CD8-positive, alpha-beta memory T cell (primary cell): Measurements from ENCODE around the gene MAPRE2. TPM values are rescaled to one million over a fixed set of nuclear protein-coding genes. Genes with fewer than 3 reads are reported as not detected.

ENCODE experiments used
- CTCF ChIA-PET: fragments of 350-600 bp; sonication (Branson Sonifier 250); formaldehyde crosslinking; loops from one replicate; lab custom pipeline; 2021; ENCODE audit warnings: antibody characterized with exemption; lab: Charles Lee
- POLR2A ChIA-PET: fragments of 350-600 bp; sonication (Branson Sonifier 250); formaldehyde crosslinking; loops from one replicate; lab custom pipeline; 2021; ENCODE audit warnings: antibody characterized with exemption; lab: Charles Lee
- DNase-seq, 5 donors: peaks; one replicate each; pipeline versions ENCODE4 v3.0.0 to v3.0.0-alpha.2; 2020 to 2022; ENCODE audit warnings: mixed read lengths in 1 of 5
- H3K27ac ChIP-seq: one replicate; pipeline ENCODE4 v1.7.0; 2013; ENCODE audit warnings: low read depth, mild to moderate bottlenecking, low read length, moderate library complexity
- H3K27me3 ChIP-seq: 2 replicates; pipeline ENCODE4 v1.7.0; 2013; ENCODE audit warnings: low read length, mild to moderate bottlenecking; ENCODE audit not compliant: insufficient read depth, poor library complexity, severe bottlenecking
- H3K36me3 ChIP-seq: 2 replicates; pipeline ENCODE4 v1.7.0; 2013; ENCODE audit warnings: mild to moderate bottlenecking, low read length, moderate library complexity; ENCODE audit not compliant: insufficient read depth
- H3K4me1 ChIP-seq: 2 replicates; pipeline ENCODE4 v1.7.0; 2013; ENCODE audit warnings: mild to moderate bottlenecking, low read length, moderate library complexity; ENCODE audit not compliant: insufficient read depth
- H3K4me3 ChIP-seq: 2 replicates; pipeline ENCODE4 v1.7.0; 2013; ENCODE audit warnings: mild to moderate bottlenecking, low read length
- H3K9me3 ChIP-seq: 2 replicates; pipeline ENCODE4 v1.7.0; 2013; ENCODE audit warnings: mild to moderate bottlenecking, low read length
- H3K27ac Mint-ChIP-seq, 8 donors: one replicate each; pipeline ENCODE4 v1.8.0; 2020 to 2021; ENCODE audit warnings: mixed read lengths in 8 of 8, mild to moderate bottlenecking in 6 of 8, inconsistent platforms in 3 of 8, moderate library complexity in 3 of 8
- H3K27me3 Mint-ChIP-seq, 2 donors: one replicate each; pipeline ENCODE4 v1.8.0; 2020 to 2021; ENCODE audit warnings: mixed read lengths in 2 of 2, mild to moderate bottlenecking in 1 of 2, moderate library complexity in 1 of 2
- H3K36me3 Mint-ChIP-seq, 3 donors: one replicate each; pipeline ENCODE4 v1.8.0; 2020 to 2021; ENCODE audit warnings: mixed read lengths in 3 of 3, inconsistent platforms in 1 of 3, mild to moderate bottlenecking in 1 of 3
- H3K4me1 Mint-ChIP-seq, 3 donors: one replicate each; pipeline ENCODE4 v1.8.0; 2020 to 2021; ENCODE audit warnings: mixed read lengths in 3 of 3, inconsistent platforms in 1 of 3, mild to moderate bottlenecking in 1 of 3
- H3K4me3 Mint-ChIP-seq, 7 donors: one replicate each; pipeline ENCODE4 v1.8.0; 2020 to 2021; ENCODE audit warnings: mixed read lengths in 7 of 7, mild to moderate bottlenecking in 6 of 7, moderate library complexity in 4 of 7, inconsistent platforms in 2 of 7
- H3K9me3 Mint-ChIP-seq, 5 donors: one replicate each; pipeline ENCODE4 v1.8.0; 2020 to 2022; ENCODE audit warnings: mixed read lengths in 5 of 5, mild to moderate bottlenecking in 3 of 5, moderate library complexity in 2 of 5, inconsistent platforms in 1 of 5
- polyA plus RNA-seq: library from polyadenylated mRNA; unstranded; fragments of 300-500 nt; fragmentation: Illumina TruSeq; gene quantifications from one replicate; pipeline ENCODE4 v1.2.3, GENCODE V29; 2021
- total RNA-seq, 2 experiments: library from RNA; stranded (reverse); gene quantifications; one replicate each; pipeline ENCODE4 v1.2.3, GENCODE V29; 2021

Gene MAPRE2
- total and polyA plus RNA-seq, 3 experiments from 2014 or later: 38.5 to 80.4 (median 38.6) TPM

- H3K4me3 Mint-ChIP-seq: no peak overlapping the region
Measured at GRCh38 chr18:35172451-35173035, 131.3 kb downstream of the MAPRE2 start.

GRCh38 chr18:35174093-35174731 is 133.0 kb downstream of the MAPRE2 start:
- Mint-ChIP-seq H3K4me1 (peaks cover 0 to 6% (median 5%) of the 10 kb centered on the region in 3 donors), H3K9me3 (peaks cover 0 to 4% (median 0%) of the 10 kb centered on the region in 5 donors), H3K27me3 (peaks cover 0 to 6% of the 10 kb centered on the region in 2 donors), H3K4me3 (no peak overlapping the region), H3K27ac (no peak overlapping the region), H3K36me3 (no peaks in the 10 kb centered on the region)
- H3K27me3 ChIP-seq: no peaks in the 10 kb centered on the region
- peaks cover 5% of the 10 kb centered on the region for H3K4me1 ChIP-seq
- ChIA-PET POLR2A (no interaction called here), CTCF (no interaction called here)
- no peak for DNase-seq
- no peaks in the 10 kb centered on the region for H3K36me3 ChIP-seq
- no peaks in the 10 kb centered on the region for H3K9me3 ChIP-seq
- no peak overlapping the region for H3K4me3 ChIP-seq
- H3K27ac ChIP-seq: no peak overlapping the region

More at GRCh38 chr18:35172451-35173035, 131.3 kb downstream of the MAPRE2 start:
- peaks cover 0 to 6% (median 5%) of the 10 kb centered on the region in 3 donors for H3K4me1 Mint-ChIP-seq
- H3K9me3 Mint-ChIP-seq: peaks cover 0 to 4% (median 0%) of the 10 kb centered on the region in 5 donors
- H3K27ac Mint-ChIP-seq: no peak overlapping the region
- DNase-seq: no peak
- H3K27me3 Mint-ChIP-seq: peaks cover 0 to 6% of the 10 kb centered on the region in 2 donors
- Histone ChIP-seq H3K27ac (no peak overlapping the region), H3K4me1 (peaks cover 5% of the 10 kb centered on the region), H3K27me3 (no peaks in the 10 kb centered on the region), H3K36me3 (no peaks in the 10 kb centered on the region), H3K9me3 (no peaks in the 10 kb centered on the region), H3K4me3 (no peak overlapping the region)
- ChIA-PET POLR2A (no interaction called here), CTCF (no interaction called here)
- no peaks in the 10 kb centered on the region for H3K36me3 Mint-ChIP-seq

- peaks cover 0 to 1% of the 10 kb centered on the region in 2 donors for H3K27me3 Mint-ChIP-seq
- no peaks in the 10 kb centered on the region for H3K36me3 ChIP-seq
- H3K27me3 ChIP-seq: no peaks in the 10 kb centered on the region
- H3K4me1 ChIP-seq: peaks cover 5% of the 10 kb centered on the region
- no peaks in the 10 kb centered on the region for H3K9me3 ChIP-seq
- DNase-seq: no peak
- H3K4me3 Mint-ChIP-seq: no peak overlapping the region
- no peak overlapping the region for H3K27ac Mint-ChIP-seq
- peaks cover 0 to 4% (median 0%) of the 10 kb centered on the region in 5 donors for H3K9me3 Mint-ChIP-seq
- H3K4me1 Mint-ChIP-seq: peaks cover 0 to 6% (median 5%) of the 10 kb centered on the region in 3 donors
- ChIA-PET CTCF (no interaction called here), POLR2A (no interaction called here)
- H3K27ac ChIP-seq: no peak overlapping the region
- no peaks in the 10 kb centered on the region for H3K36me3 Mint-ChIP-seq
- H3K4me3 ChIP-seq: no peak overlapping the region
Measured at GRCh38 chr18:35174745-35175144, 133.5 kb downstream of the MAPRE2 start.

GRCh38 chr18:35176925-35177324 is 135.7 kb downstream of the MAPRE2 start:
- H3K36me3 ChIP-seq: no peaks in the 10 kb centered on the region
- ChIA-PET POLR2A (no interaction called here), CTCF (no interaction called here)
- peaks cover 5% of the 10 kb centered on the region for H3K4me1 ChIP-seq
- H3K27me3 ChIP-seq: no peaks in the 10 kb centered on the region
- no peak for DNase-seq
- H3K27ac ChIP-seq: no peak overlapping the region
- H3K36me3 Mint-ChIP-seq: no peaks in the 10 kb centered on the region
- peaks cover 0 to 3% of the 10 kb centered on the region in 2 donors for H3K27me3 Mint-ChIP-seq
- peaks cover 0 to 4% (median 0%) of the 10 kb centered on the region in 5 donors for H3K9me3 Mint-ChIP-seq
- peaks cover 0 to 6% (median 5%) of the 10 kb centered on the region in 3 donors for H3K4me1 Mint-ChIP-seq
- H3K9me3 ChIP-seq: no peaks in the 10 kb centered on the region
- H3K27ac Mint-ChIP-seq: peak overlapping the region in 1 of 8 donors; percentile 34
- no peak overlapping the region for H3K4me3 ChIP-seq
- no peak overlapping the region for H3K4me3 Mint-ChIP-seq

GRCh38 chr18:35178260-35178659 is 137.0 kb downstream of the MAPRE2 start:
- CTCF ChIA-PET: interaction anchor here (0.7 kb wide), 1 partner anchor 13 kb away, joined by 3 read pairs; no protein-coding TSS in a partner anchor
- peaks cover 0 to 4% (median 0%) of the 10 kb centered on the region in 5 donors for H3K9me3 Mint-ChIP-seq
- H3K27me3 Mint-ChIP-seq: peaks cover 0 to 11% of the 10 kb centered on the region in 2 donors
- H3K27ac ChIP-seq: no peak overlapping the region
- peaks cover 0 to 6% (median 5%) of the 10 kb centered on the region in 3 donors for H3K4me1 Mint-ChIP-seq
- no peak overlapping the region for H3K27ac Mint-ChIP-seq
- H3K27me3 ChIP-seq: no peaks in the 10 kb centered on the region
- H3K36me3 ChIP-seq: no peaks in the 10 kb centered on the region
- peaks cover 5% of the 10 kb centered on the region for H3K4me1 ChIP-seq
- H3K4me3 ChIP-seq: no peak overlapping the region
- POLR2A ChIA-PET: no interaction called here
- no peak for DNase-seq
- no peaks in the 10 kb centered on the region for H3K36me3 Mint-ChIP-seq
- H3K4me3 Mint-ChIP-seq: no peak overlapping the region
- H3K9me3 ChIP-seq: no peaks in the 10 kb centered on the region

GRCh38 chr18:35179906-35180305 is 138.7 kb downstream of the MAPRE2 start:
- Histone ChIP-seq H3K4me1 (no peaks in the 10 kb centered on the region), H3K27me3 (no peaks in the 10 kb centered on the region), H3K36me3 (no peaks in the 10 kb centered on the region), H3K4me3 (no peak overlapping the region), H3K9me3 (no peaks in the 10 kb centered on the region), H3K27ac (no peak overlapping the region)
- H3K9me3 Mint-ChIP-seq: peaks cover 0 to 4% (median 0%) of the 10 kb centered on the region in 5 donors
- no peaks in the 10 kb centered on the region for H3K36me3 Mint-ChIP-seq
- no peak overlapping the region for H3K4me3 Mint-ChIP-seq
- DNase-seq: no peak
- no peak overlapping the region for H3K27ac Mint-ChIP-seq
- H3K27me3 Mint-ChIP-seq: peaks cover 0 to 23% of the 10 kb centered on the region in 2 donors
- H3K4me1 Mint-ChIP-seq: no peaks in the 10 kb centered on the region
- POLR2A ChIA-PET: no interaction called here
- CTCF ChIA-PET: no interaction called here

- no peak overlapping the region for H3K4me3 Mint-ChIP-seq
- CTCF ChIA-PET: no interaction called here
- H3K27ac Mint-ChIP-seq: no peak overlapping the region
Measured at GRCh38 chr18:35180455-35180854, 139.2 kb downstream of the MAPRE2 start.

GRCh38 chr18:35182151-35182550 is 140.9 kb downstream of the MAPRE2 start:
- Histone ChIP-seq H3K4me1 (no peaks in the 10 kb centered on the region), H3K27ac (no peak overlapping the region), H3K36me3 (no peaks in the 10 kb centered on the region), H3K27me3 (no peaks in the 10 kb centered on the region), H3K9me3 (no peaks in the 10 kb centered on the region), H3K4me3 (no peak overlapping the region)
- H3K4me3 Mint-ChIP-seq: no peak overlapping the region
- no peaks in the 10 kb centered on the region for H3K4me1 Mint-ChIP-seq
- H3K27ac Mint-ChIP-seq: no peak overlapping the region
- POLR2A ChIA-PET: no interaction called here
- H3K27me3 Mint-ChIP-seq: peaks cover 0 to 23% of the 10 kb centered on the region in 2 donors
- no peak for DNase-seq
- H3K36me3 Mint-ChIP-seq: no peaks in the 10 kb centered on the region
- no peaks in the 10 kb centered on the region for H3K9me3 Mint-ChIP-seq
- CTCF ChIA-PET: no interaction called here

More at GRCh38 chr18:35180455-35180854, 139.2 kb downstream of the MAPRE2 start:
- H3K27ac ChIP-seq: no peak overlapping the region
- Mint-ChIP-seq H3K4me1 (no peaks in the 10 kb centered on the region), H3K36me3 (no peaks in the 10 kb centered on the region), H3K27me3 (peaks cover 0 to 23% of the 10 kb centered on the region in 2 donors), H3K9me3 (peaks cover 0 to 4% (median 0%) of the 10 kb centered on the region in 5 donors)
- DNase-seq: no peak
- H3K4me3 ChIP-seq: no peak overlapping the region
- no peaks in the 10 kb centered on the region for H3K9me3 ChIP-seq
- POLR2A ChIA-PET: no interaction called here
- no peaks in the 10 kb centered on the region for H3K27me3 ChIP-seq
- no peaks in the 10 kb centered on the region for H3K4me1 ChIP-seq
- H3K36me3 ChIP-seq: no peaks in the 10 kb centered on the region
